ENCODE data around the gene SPAM1. TPM values are rescaled to one million over a fixed set of nuclear protein-coding genes. Genes with fewer than 3 reads are reported as not detected.

SPAM1 gene
- total RNA-seq, 1 donor from 2014 or later = not detected

Other genes starting within 250 kb of the SPAM1 start
- gene WASL, start 176.2 kb upstream of the SPAM1 start, total RNA-seq = 19.6 TPM
- gene HYAL4, start 80.1 kb upstream of the SPAM1 start, total RNA-seq = not detected
- gene TMEM229A, start 107.8 kb downstream of the SPAM1 start, total RNA-seq = not detected